Transverse colon (tissue), 4 donors: ENCODE data around the gene ARHGAP1.

Experiments
- CTCF ChIP-seq, 5 experiments: fragments of 200-600 bp in 3 of 5; fragments of 450-650 bp in 2 of 5; sonication (generic) in 3 of 5; IDR thresholded peaks; 1 replicate in 2 of 5; 2 replicates in 3 of 5; pipeline ENCODE4 v1.5.1; 2016 to 2017; ENCODE audit warnings: antibody characterized with exemption in 5 of 5, inconsistent platforms in 3 of 5, mild to moderate bottlenecking in 2 of 5, moderate library complexity in 1 of 5
- EP300 ChIP-seq: sonication (generic); formaldehyde crosslinking; IDR thresholded peaks from one replicate; pipeline ENCODE4 v1.6.1; 2017; ENCODE audit warnings: antibody characterized with exemption, low read depth
- POLR2A ChIP-seq: fragments of 450-650 bp; IDR thresholded peaks from one replicate; pipeline ENCODE4 v1.6.1; 2016; ENCODE audit warnings: antibody characterized with exemption, mild to moderate bottlenecking, moderate library complexity
- POLR2AphosphoS5 ChIP-seq, 3 donors: sonication (generic); formaldehyde crosslinking; IDR thresholded peaks; one replicate each; pipeline ENCODE4 v1.6.1; 2016; ENCODE audit warnings: antibody characterized with exemption in 3 of 3

- TF ChIP-seq CTCF (IDR thresholded peaks at IDR 0.05) = no peak
- no peak for TF ChIP-seq POLR2A
- no peak for TF ChIP-seq POLR2AphosphoS5 (IDR thresholded peaks at IDR 0.05)
- TF ChIP-seq EP300 = no peak
Observed at GRCh38 chr11:46706886-46707285, 6.5 kb upstream of the ARHGAP1 start.
